Activated gamma-delta T cell (primary cell): ENCODE data around the gene RPRD1A.
A peak's percentile ranks its signal among the peaks of the same experiment; 100 is the strongest.
"Not testable (repeated sequence)": the region's sequence is repeated elsewhere in the genome, so short reads cannot be mapped to it uniquely, and the experiment has no call there.

Source experiments
- DNase-seq: peaks from one replicate; lab custom pipeline; 2025; lab: John Stamatoyannopoulos, UW

RPRD1A gene

DNA sequence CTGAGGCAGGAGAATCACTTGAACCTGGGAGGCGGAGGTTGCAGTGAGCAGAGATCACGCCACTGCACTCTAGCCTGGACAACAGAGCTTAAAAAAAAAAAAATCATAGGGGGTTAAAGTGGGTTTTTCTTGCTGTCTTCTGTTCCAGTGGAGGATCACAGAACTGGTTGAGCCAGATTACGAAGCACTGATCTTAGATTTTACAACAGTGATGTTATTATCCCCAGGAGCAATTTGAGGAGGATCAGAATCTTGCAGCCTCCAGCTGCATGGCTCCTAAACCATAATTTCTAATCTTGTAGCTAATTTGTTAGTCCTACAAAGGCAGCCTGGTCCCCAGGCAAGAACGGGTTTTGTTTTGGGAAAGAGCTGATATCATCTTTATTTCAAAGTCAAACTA lies 99.5 kb downstream of the RPRD1A start:
- not testable (repeated sequence) for DNase-seq

DNA sequence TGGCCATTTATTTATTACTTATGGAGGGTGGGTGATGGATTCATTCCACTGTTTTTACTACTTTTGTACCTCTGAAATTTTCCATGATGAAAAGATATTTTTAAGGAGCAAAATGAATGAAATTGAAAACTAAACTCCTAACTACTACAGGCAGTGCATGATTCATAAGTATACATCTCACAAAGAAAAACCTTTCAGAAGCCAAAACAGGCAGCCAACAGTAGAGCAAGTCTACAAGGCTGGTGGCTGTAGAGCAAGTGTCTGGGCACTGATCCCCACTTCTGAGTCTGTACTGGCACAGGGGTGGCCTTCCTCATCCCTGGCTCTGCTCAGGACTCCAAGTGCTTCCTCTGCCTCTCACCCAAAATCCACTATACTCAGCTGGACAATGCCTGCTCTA lies 103.0 kb downstream of the RPRD1A start:
- DNase-seq = no peak

DNA sequence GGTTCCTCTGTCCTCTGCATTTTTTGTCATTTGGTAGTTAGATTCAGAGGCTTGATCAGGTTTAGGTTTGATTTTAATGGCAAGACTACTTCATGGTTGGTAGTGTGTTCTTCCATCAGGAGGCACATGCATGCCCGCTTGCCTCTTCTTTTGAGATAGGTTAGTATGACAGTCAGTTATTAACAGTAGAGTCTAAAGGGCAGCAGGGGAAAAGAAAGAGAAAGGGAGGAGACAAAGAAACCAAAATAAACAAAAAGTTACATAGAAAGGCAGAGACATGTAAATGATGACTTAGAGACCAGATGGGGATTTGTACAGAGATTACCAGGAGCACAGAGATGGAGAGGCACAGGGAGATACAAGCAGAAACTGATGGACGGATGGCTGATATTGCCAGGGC lies 105.0 kb downstream of the RPRD1A start:
- no peak for DNase-seq

DNA sequence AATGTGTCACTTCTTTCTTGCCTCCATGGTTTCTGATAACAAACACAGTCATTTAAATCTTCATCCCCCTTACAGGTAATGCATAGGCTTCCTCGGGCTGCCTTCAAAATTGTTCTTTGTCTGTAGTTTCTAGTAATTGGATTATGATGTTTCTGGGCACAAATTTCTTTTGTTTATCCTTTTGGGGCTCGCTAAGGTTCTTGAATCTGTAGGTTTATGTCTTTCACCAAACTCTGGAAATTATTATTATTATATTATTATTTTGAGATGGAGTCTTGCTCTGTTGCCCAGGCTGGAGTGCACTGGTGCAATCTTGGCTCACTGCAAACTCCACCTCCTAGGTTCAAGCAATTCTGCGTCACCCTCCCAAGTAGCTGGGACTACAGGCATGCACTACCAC lies 111.1 kb downstream of the RPRD1A start:
- no peak for DNase-seq

DNA sequence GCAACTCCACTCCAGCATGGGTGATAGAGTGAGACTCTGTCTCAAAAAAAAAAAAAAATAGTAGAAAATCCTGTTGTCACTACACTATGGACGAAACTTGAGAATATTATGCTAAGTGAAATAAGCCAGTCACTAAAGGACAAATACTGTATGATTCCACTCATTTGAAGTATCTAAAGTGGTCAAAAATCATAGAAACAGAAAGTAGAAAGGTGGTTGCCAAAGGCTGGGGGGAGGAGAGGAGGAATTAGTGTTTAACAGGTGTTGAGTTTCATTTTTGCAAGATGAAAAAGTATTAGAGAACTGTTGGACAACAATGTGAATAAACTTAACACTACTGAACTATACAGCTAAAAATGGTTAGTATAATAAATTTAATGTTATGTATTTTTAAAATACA lies 113.7 kb downstream of the RPRD1A start:
- no peak for DNase-seq

DNA sequence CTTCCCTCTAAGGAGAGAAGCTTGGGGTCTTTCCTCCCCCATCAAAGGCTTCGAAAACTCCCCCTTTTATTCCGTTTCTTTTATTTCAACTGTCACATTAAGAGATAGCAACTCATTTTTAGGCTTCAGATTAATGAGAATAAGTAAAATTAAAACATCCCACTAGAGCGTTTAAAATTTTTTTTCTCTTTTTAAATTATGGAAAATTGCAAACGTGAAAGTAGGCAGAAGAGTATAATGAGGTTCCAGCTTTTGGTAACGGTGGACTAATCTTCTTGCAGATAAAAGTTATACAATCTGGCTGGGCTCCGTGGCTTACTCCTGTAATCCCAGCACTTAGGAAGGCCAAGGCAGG lies 116.8 kb downstream of the RPRD1A start:
- DNase-seq = no peak

DNA sequence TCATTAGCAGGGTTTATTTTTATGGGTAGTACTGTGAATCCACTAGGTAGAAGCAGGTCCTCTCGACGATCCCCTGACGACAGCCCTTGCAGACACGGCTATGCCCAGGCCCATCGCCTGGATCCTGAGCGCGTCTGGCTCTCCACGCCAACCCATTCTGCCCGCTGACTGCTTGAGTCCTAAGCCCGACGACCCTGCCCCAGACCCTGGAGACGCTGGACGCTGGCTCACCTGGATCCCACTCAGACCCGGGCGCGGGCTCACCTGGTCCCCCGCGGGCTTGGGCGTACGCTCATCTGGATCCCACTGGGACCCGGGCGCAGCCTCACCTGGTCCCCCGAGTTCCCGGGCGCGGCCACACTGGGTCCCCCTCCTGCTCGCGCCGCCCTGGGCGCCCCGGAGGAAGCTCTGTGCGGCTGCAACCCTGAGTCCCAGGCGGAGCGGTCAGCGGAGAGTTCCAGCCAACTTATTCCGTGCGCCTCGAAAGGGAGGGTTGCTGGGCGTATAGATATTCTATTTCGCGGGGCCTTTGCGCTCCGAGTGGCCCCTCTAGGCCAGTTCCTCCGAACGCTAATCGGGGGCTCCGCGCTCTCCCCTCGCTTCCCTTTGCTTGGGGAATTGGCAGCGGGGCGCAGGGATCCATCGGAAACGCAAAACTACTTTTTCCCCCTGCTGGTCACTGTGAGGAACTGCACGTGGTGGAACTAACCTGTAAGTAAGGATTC lies 117.3 kb downstream of the RPRD1A start:
- DNase-seq = peak; percentile 19

DNA sequence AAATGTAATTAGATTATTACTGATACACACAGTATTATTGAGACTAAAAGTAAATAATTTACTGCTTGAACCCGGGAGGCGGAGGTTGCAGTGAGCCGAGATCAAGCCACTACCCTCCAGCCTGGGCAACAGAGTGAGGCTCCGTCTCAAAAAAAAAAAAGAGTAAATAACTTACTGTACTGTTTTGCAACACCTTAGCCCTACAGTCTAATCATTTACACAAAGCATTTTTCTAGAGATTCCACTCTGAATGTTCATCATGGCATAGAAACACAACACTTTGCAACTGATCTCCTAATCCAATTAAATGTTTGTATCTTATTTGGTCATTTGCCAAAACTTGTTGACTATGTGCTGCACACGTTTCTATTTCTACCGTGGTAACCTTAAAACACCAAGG lies 118.3 kb downstream of the RPRD1A start:
- no peak for DNase-seq

DNA sequence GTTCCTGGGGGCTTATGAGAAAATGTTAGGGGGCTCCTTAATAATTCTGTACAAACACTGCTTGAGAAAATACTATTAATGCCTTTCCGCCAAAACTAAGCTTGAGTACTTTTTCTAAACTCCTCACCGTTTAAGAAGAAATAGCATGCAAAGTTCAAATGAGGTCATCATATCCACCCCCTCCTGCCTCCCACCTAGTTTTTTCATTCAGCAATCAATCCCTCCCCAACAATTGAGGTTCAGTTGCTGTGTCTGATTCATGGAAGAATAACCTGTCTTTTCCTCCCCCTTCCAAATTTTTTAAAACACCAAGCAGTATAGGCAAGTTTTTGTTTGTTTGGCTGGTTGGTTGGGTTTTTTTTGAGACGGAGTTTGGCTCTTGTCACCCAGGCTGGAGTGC lies 119.3 kb downstream of the RPRD1A start:
- no peak for DNase-seq

DNA sequence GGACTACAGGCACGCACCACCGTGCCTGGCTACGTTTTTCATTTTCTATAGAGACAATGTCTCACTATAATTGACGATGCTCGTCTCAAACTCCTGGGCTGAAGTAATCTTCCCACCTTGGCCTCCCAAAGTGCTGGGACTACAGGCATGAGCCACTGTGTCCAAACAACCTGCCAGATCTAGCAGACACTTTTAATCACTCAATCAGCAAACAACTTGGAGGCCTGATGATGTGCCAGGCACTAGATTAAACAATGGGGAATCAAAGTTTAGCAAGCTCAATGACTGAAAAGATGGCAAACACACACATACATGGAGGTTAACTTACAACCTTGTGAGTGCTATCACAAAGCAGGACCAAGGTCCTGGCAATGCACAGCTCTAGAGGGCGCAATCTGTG lies 124.7 kb downstream of the RPRD1A start:
- no peak for DNase-seq

DNA sequence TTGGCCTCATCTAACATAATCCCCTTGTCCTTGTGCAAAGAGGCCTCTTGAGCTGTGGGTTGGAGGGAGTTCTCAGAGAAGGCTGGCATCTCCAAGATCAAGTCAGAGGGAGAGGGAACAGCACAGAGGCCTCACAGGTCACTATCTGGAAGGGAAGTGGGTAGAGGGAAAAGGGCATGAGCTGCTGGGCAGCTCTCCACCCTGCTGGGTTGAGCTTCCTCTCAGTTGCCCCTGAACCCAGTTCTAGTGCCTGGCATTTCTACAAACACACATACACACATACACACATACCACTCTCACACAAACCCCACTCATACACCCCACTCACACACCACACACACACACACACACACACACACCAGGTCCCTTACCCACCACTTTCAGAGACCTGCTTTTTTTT lies 125.2 kb downstream of the RPRD1A start:
- no peak for DNase-seq

DNA sequence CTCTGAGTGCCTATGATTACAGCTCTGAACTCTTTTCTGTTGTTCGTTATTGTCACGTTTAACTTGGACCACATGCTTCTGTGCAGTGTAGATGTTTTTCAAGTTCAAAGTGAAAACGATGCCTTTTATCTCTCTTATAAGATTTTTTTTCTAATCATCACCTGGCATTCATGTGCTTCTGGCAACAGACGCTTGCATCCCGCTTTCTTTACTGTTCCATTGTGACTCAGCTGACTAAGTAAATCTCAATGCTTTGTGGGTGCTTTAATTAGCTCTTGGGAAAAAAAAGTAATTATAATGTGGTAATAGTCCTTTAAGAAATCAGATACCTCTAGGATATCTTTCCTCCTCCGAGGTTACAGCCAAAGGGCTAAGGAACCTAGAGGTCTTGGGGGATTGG lies 126.1 kb downstream of the RPRD1A start:
- no peak for DNase-seq
